ENCODE results near the gene HTT. TPM values are rescaled to one million over a fixed set of nuclear protein-coding genes. Genes with fewer than 3 reads are reported as not detected.
A peak's percentile ranks its signal among the peaks of the same experiment; 100 is the strongest.

HTT gene
- total RNA-seq, 1 donor, result 44.5 TPM

DNA sequence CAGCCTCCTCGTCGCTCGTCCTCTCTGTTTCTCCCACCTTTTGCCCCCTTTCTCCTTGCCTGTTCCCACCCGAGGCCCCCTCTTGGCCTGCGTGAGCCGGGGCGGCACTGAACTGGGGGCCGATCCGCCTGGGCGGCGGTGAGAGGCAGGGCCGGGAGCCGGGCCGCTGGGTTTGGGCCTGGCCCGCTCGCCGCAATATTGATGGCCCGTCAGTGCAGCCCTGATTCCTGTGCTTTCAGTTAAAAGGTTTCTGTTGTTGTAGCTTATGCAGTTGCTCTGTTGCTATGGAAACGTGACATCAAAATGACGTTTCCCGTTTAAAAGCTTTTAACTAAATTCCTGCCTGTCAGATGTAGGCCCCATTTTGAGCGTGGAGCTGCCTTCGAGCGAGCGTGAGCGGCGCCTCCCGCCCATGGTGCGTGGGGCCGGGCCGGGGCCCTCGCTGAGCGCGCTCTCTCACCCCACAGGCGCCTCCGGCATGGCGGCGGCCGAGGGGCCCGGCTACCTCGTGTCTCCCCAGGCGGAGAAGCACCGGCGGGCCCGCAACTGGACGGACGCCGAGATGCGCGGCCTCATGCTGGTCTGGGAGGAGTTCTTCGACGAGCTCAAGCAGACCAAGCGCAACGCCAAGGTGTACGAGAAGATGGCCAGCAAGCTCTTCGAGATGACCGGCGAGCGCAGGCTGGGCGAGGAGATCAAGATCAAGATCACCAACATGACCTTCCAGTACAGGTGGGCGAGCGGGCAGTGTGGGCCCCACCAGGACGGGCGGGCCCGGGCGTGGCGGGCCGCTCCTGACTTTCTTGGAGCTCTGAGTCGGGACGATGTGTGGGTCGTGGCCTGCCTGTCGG is 174.6 kb downstream of the HTT start, which contains the start of gene MSANTD1:
TSS of gene MSANTD1 (plus strand) at position 349 of the 851 bp plus-strand sequence. CDS start at position 413, 64 bp downstream.
- DNase-seq (ENCODE audit: insufficient read length, low spot score, missing footprints), result peak; percentile 95
- no peaks in the 10 kb centered on the region for H3K9me3 ChIP-seq (ENCODE audit: low read depth, low read length)

DNA sequence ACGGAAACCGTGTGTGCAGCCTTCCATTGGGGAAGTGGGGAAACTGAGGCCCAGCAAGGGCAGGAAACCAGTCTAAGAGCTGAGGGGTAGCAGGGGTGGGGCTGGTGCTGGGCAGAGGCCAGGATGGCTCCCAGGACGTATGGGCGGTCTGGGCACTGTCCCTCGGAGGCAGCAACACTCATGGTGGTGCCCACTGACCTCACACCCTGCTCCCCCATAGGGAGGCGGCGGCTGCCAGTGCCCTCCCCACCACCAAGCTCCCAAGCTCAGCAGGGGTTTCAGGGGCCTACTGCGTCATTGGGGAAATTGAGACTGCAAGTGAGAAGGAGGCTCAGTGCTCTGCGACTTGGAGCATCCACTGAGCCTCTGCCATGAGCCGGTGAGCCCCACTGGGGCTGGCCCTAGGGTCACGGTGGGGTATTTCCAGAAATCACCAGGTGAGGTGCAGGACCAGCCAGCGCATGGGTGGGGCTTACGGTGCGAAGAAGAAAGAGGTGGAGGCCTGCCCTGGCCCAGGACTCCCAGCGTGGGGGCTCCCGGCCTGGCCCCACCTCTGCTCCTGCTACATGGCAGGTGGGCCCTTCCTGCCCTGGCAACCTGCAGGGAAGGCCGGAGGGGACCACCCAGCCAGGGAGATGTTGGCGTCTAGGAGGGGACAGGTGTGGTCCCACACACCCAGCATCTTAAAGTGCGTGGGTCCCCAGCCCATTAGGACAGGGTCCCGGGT is 175.4 kb downstream of the HTT start:
- H3K9me3 ChIP-seq (ENCODE audit: low read depth, low read length), result no peaks in the 10 kb centered on the region
- no peaks in the 10 kb centered on the region for H4K20me1 ChIP-seq (ENCODE audit: insufficient read depth, low read length)
- no peak overlapping the region for H3K27ac ChIP-seq (ENCODE audit: low read depth, low read length)
- H3K79me2 ChIP-seq (ENCODE audit: insufficient read depth, low read length), result no peaks in the 10 kb centered on the region
- TF ChIP-seq, protein P1, sequence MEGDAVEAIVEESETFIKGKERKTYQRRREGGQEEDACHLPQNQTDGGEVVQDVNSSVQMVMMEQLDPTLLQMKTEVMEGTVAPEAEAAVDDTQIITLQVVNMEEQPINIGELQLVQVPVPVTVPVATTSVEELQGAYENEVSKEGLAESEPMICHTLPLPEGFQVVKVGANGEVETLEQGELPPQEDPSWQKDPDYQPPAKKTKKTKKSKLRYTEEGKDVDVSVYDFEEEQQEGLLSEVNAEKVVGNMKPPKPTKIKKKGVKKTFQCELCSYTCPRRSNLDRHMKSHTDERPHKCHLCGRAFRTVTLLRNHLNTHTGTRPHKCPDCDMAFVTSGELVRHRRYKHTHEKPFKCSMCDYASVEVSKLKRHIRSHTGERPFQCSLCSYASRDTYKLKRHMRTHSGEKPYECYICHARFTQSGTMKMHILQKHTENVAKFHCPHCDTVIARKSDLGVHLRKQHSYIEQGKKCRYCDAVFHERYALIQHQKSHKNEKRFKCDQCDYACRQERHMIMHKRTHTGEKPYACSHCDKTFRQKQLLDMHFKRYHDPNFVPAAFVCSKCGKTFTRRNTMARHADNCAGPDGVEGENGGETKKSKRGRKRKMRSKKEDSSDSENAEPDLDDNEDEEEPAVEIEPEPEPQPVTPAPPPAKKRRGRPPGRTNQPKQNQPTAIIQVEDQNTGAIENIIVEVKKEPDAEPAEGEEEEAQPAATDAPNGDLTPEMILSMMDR (IDR thresholded peaks at IDR 0.05; ENCODE audit: extremely low read depth, low read depth, low read length), result no peak
- DNase-seq (ENCODE audit: insufficient read length, low spot score, missing footprints), result no peak
- no peak overlapping the region for H2AFZ ChIP-seq (ENCODE audit: low read length)
- H3K4me1 ChIP-seq (ENCODE audit: insufficient read depth, low read length), result no peaks in the 10 kb centered on the region
- H3K4me2 ChIP-seq (ENCODE audit: insufficient read depth, low read length), result no peak overlapping the region
- H3K36me3 ChIP-seq (ENCODE audit: insufficient read depth, low read length), result no peaks in the 10 kb centered on the region
- H3K27me3 ChIP-seq (ENCODE audit: insufficient read depth, low read length), result no peaks in the 10 kb centered on the region
- H3K4me3 ChIP-seq (ENCODE audit: insufficient read depth, low read length), result no peak overlapping the region

More for the DNA sequence above, 174.6 kb downstream of the HTT start, which contains the start of gene MSANTD1:
- Histone ChIP-seq H3K4me1 (ENCODE audit: insufficient read depth, low read length) (no peaks in the 10 kb centered on the region), H2AFZ (ENCODE audit: low read length) (no peak within 1 kb of the TSS), H3K27me3 (ENCODE audit: insufficient read depth, low read length) (no peaks in the 10 kb centered on the region), H3K4me2 (ENCODE audit: insufficient read depth, low read length) (no peak within 1 kb of the TSS), H3K27ac (ENCODE audit: low read depth, low read length) (no peak within 1 kb of the TSS), H3K36me3 (ENCODE audit: insufficient read depth, low read length) (no peaks in the 10 kb centered on the region), H4K20me1 (ENCODE audit: insufficient read depth, low read length) (no peaks in the 10 kb centered on the region), H3K79me2 (ENCODE audit: insufficient read depth, low read length) (no peaks in the 10 kb centered on the region), H3K4me3 (ENCODE audit: insufficient read depth, low read length) (no peak within 1 kb of the TSS)
- TF ChIP-seq, protein P1 (IDR thresholded peaks at IDR 0.05; ENCODE audit: extremely low read depth, low read depth, low read length), result no peak

DNA sequence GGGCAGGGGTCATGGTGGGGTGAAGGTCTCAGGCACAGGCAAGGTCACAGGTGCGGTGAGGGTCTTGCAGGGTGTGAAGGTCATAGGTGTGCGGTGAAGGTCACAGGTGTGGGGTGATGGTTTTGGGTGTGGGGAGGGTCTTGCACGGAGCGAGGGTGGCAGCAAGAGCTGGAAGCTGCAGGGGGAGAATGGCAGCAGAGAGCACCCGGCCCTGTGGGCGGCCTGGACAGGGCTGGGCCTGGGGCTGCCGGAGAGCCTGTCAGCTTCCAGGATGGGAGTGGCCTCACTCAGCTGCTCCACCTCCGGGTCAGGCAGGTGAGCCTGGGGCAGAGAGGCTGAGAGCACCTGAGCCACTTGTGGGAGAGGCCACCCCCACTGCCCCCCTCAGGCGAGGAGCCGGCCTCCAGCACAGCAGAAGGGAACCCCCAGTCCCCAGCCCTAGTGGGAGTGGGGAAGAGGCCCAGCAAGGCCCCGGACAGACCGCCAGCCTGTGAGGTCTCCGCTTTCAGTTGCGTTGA is 176.0 kb downstream of the HTT start:
- no peaks in the 10 kb centered on the region for H3K9me3 ChIP-seq (ENCODE audit: low read depth, low read length)
- no peak overlapping the region for H3K4me2 ChIP-seq (ENCODE audit: insufficient read depth, low read length)
- no peak overlapping the region for H2AFZ ChIP-seq (ENCODE audit: low read length)
- H3K4me1 ChIP-seq (ENCODE audit: insufficient read depth, low read length), result no peaks in the 10 kb centered on the region
- H3K27me3 ChIP-seq (ENCODE audit: insufficient read depth, low read length), result no peaks in the 10 kb centered on the region
- no peak overlapping the region for H3K4me3 ChIP-seq (ENCODE audit: insufficient read depth, low read length)
- no peaks in the 10 kb centered on the region for H4K20me1 ChIP-seq (ENCODE audit: insufficient read depth, low read length)
- no peak overlapping the region for H3K27ac ChIP-seq (ENCODE audit: low read depth, low read length)
- H3K79me2 ChIP-seq (ENCODE audit: insufficient read depth, low read length), result no peaks in the 10 kb centered on the region
- TF ChIP-seq, protein P1 (IDR thresholded peaks at IDR 0.05; ENCODE audit: extremely low read depth, low read depth, low read length), result no peak
- DNase-seq (ENCODE audit: insufficient read length, low spot score, missing footprints), result no peak
- H3K36me3 ChIP-seq (ENCODE audit: insufficient read depth, low read length), result no peaks in the 10 kb centered on the region
